ENCODE data around the gene ZNF473.
"Not testable (repeated sequence)": the region's sequence is repeated elsewhere in the genome, so short reads cannot be mapped to it uniquely, and the experiment has no call there.

- TF ChIP-seq, protein P1, sequence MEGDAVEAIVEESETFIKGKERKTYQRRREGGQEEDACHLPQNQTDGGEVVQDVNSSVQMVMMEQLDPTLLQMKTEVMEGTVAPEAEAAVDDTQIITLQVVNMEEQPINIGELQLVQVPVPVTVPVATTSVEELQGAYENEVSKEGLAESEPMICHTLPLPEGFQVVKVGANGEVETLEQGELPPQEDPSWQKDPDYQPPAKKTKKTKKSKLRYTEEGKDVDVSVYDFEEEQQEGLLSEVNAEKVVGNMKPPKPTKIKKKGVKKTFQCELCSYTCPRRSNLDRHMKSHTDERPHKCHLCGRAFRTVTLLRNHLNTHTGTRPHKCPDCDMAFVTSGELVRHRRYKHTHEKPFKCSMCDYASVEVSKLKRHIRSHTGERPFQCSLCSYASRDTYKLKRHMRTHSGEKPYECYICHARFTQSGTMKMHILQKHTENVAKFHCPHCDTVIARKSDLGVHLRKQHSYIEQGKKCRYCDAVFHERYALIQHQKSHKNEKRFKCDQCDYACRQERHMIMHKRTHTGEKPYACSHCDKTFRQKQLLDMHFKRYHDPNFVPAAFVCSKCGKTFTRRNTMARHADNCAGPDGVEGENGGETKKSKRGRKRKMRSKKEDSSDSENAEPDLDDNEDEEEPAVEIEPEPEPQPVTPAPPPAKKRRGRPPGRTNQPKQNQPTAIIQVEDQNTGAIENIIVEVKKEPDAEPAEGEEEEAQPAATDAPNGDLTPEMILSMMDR (IDR thresholded peaks at IDR 0.05), result not testable (repeated sequence)
- TF ChIP-seq POLR2A (IDR thresholded peaks at IDR 0.05), result not testable (repeated sequence)
Measured at GRCh38 chr19:50090706-50091105, 64.9 kb downstream of the ZNF473 start.
